Measurements from ENCODE around the gene CUX1. TPM values are rescaled to one million over a fixed set of nuclear protein-coding genes. Genes with fewer than 3 reads are reported as not detected.
A peak's percentile ranks its signal among the peaks of the same experiment; 100 is the strongest.

Gene CUX1
- total RNA-seq, 4 donors from 2014 or later, result 56.9 to 124 (median 93.2) TPM

DNA sequence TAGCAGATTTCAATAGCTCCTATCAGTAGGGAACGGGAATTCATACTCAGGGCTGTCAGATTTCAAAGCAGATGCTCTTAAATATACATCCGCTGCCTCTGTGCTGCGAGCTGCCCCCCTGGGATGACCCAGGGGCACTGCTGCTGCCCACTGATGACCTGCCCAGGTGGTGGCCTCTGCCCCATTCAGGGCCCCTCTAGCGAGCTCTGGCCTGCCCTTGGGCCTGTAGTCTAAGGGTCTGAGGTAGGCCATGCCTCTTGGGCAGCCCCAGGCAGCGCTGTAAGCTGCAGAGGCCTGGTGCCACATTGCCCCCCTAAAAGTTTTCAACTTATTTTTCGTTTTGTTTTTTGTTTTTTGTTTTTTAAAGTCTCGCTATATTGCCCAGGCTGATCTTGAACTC, 418.7 kb downstream of the CUX1 start:
- H3K27me3 ChIP-seq, result no peaks in the 10 kb centered on the region
- no peak overlapping the region for H3K27ac ChIP-seq
- no peak for TF ChIP-seq POLR2A (IDR thresholded peaks at IDR 0.05)
- no peak for TF ChIP-seq EP300 (IDR thresholded peaks at IDR 0.05; ENCODE audit: low read depth)
- no peak for TF ChIP-seq POLR2AphosphoS5 (IDR thresholded peaks at IDR 0.05)
- TF ChIP-seq, protein P1, sequence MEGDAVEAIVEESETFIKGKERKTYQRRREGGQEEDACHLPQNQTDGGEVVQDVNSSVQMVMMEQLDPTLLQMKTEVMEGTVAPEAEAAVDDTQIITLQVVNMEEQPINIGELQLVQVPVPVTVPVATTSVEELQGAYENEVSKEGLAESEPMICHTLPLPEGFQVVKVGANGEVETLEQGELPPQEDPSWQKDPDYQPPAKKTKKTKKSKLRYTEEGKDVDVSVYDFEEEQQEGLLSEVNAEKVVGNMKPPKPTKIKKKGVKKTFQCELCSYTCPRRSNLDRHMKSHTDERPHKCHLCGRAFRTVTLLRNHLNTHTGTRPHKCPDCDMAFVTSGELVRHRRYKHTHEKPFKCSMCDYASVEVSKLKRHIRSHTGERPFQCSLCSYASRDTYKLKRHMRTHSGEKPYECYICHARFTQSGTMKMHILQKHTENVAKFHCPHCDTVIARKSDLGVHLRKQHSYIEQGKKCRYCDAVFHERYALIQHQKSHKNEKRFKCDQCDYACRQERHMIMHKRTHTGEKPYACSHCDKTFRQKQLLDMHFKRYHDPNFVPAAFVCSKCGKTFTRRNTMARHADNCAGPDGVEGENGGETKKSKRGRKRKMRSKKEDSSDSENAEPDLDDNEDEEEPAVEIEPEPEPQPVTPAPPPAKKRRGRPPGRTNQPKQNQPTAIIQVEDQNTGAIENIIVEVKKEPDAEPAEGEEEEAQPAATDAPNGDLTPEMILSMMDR (IDR thresholded peaks at IDR 0.05), result no peak
- peaks cover 0 to 9% (median 2%) of the 10 kb centered on the region in 4 donors for H3K36me3 ChIP-seq
- in situ Hi-C loops (cut with MboI; ENCODE audit: low pct_ligation_motif_present in 1 of 4, low pct_unique_long_range_greater_than_20kb in 1 of 4, low sequenced_read_pairs in 3 of 4), result loop anchor here in 3 of 4 donors (10.0 to 25.0 kb wide), 2 partner anchors 549 to 551 kb away; no protein-coding TSS in a partner anchor
- intact Hi-C loops (cut with DNase I; ENCODE audit: low total_unique reads), result no loop called here
- no peaks in the 10 kb centered on the region for H3K4me1 ChIP-seq
- WGBS, 2 donors (ENCODE audit: low coverage in 1 of 2), result 91 to 100% methylated on average over 2 to 7 of the region's 7 CpGs
- no peaks in the 10 kb centered on the region for H3K9me3 ChIP-seq
- no peak for DNase-seq
- no peak overlapping the region for H3K4me3 ChIP-seq

DNA sequence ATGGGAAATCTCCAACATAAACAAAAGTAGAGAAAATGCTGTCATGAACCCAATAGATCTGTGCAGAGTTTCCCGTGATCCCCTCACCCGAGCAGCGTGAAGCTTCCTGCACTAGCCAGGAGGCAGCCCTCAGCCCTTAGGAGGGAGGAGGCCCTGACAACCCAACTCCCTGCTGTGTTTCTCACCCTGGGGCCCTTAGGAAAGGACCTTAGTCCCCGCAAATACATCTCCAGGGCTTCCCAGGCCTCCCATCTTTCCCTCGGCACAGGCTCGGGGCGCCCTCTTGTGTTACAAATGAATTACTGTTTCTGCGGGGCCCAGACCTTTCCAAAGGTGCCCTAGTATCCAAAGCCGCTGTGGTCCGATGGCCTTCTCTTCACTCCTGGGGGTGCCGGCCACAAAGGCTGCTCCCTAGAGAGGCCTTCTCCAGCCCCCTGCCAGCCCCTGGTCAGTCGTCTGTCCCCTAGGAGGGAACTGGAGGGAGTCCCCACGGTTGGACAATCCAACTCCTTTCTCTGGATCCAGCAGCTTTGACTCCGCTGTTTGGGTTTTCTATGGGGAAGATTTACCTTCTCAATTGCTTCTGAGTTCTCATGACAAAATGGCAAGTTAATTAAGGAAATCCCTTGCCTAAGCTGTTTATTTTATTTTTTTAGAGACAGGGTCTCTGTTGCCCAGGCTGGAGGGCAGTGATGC, 419.3 kb downstream of the CUX1 start:
- DNase-seq, result peak; percentile 67
- WGBS, 2 donors (ENCODE audit: low coverage in 1 of 2), result 37 to 56% methylated on average over 4 to 14 of the region's 14 CpGs
- TF ChIP-seq, protein P1 (IDR thresholded peaks at IDR 0.05), result peak; percentile 75 to 81 (median 77)
- TF ChIP-seq POLR2AphosphoS5 (IDR thresholded peaks at IDR 0.05), result no peak
- no peak overlapping the region for H3K27ac ChIP-seq
- intact Hi-C loops (cut with DNase I; ENCODE audit: low total_unique reads) (no loop called here), in situ Hi-C loops (cut with MboI; ENCODE audit: low pct_ligation_motif_present in 1 of 4, low pct_unique_long_range_greater_than_20kb in 1 of 4, low sequenced_read_pairs in 3 of 4) (loop anchor here in 3 of 4 donors (10.0 to 25.0 kb wide), 2 partner anchors 549 to 552 kb away; no protein-coding TSS in a partner anchor)
- peaks cover 0 to 9% (median 2%) of the 10 kb centered on the region in 4 donors for H3K36me3 ChIP-seq
- no peak overlapping the region for H3K4me3 ChIP-seq
- H3K9me3 ChIP-seq, result no peaks in the 10 kb centered on the region
- H3K27me3 ChIP-seq, result no peaks in the 10 kb centered on the region
- no peaks in the 10 kb centered on the region for H3K4me1 ChIP-seq

DNA sequence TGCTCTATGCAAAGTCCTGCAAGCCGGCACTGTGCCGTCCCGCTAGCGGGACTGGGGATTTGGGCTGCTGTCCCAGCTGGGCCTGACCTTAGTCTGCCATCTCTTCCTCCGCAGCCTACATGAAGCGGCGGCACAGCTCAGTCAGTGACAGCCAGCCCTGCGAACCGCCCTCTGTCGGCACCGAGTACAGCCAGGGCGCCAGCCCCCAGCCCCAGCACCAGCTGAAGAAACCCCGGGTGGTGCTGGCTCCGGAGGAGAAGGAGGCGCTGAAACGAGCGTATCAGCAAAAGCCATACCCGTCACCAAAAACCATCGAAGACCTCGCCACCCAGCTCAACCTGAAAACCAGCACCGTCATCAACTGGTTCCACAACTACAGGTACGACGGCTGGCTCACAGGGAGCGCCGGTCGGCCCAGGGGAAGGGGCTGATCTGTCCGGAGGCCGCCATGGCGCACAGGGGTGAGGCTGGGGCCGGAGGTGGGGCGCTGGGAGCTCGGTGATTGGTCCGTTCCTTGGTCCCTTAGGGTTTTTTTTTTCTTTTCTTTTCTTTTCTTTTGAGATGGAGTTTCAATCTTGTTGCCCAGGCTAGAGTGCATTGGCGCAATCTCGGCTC, 421.9 kb downstream of the CUX1 start:
- H3K27me3 ChIP-seq, result no peaks in the 10 kb centered on the region
- intact Hi-C loops (cut with DNase I; ENCODE audit: low total_unique reads), result no loop called here
- H3K4me1 ChIP-seq, result no peaks in the 10 kb centered on the region
- TF ChIP-seq POLR2AphosphoS5 (IDR thresholded peaks at IDR 0.05), result no peak
- TF ChIP-seq POLR2A (IDR thresholded peaks at IDR 0.05), result no peak
- TF ChIP-seq, protein P1 (IDR thresholded peaks at IDR 0.05), result no peak
- TF ChIP-seq EP300 (IDR thresholded peaks at IDR 0.05; ENCODE audit: low read depth), result no peak
- H3K36me3 ChIP-seq, result peaks cover 0 to 9% (median 0%) of the 10 kb centered on the region in 4 donors
- WGBS, 2 donors (ENCODE audit: low coverage in 1 of 2), result 97 to 100% methylated on average over 2 to 35 of the region's 35 CpGs
- no peak overlapping the region for H3K27ac ChIP-seq
- in situ Hi-C loops (cut with MboI; ENCODE audit: low pct_ligation_motif_present in 1 of 4, low pct_unique_long_range_greater_than_20kb in 1 of 4, low sequenced_read_pairs in 3 of 4), result loop anchor here in 3 of 4 donors (10.0 to 25.0 kb wide), 2 partner anchors 552 to 555 kb away; no protein-coding TSS in a partner anchor
- H3K9me3 ChIP-seq, result no peaks in the 10 kb centered on the region
- no peak for DNase-seq
- H3K4me3 ChIP-seq, result no peak overlapping the region

DNA sequence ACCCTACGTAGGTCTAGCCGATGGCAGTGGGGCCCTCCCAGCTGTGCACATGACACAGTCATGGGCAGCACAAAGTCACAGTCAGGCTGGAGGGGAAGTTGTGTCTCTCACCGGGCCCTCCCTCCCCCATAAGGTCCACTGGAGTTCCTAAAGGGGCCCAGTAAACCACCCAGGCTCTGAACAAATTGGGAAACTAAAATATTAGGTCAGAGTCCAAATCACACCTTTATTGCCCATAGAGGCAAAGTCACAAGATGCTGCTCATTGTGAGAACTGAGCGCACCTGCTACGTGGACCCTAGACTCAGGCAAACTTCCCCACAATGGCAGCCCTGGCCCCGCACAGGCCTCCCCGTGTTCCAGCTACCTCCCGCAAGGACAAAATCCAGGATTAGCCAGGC, 424.0 kb downstream of the CUX1 start:
- WGBS, 2 donors (ENCODE audit: low coverage in 1 of 2), result 88 to 100% methylated on average over 1 to 8 of the region's 8 CpGs
- Histone ChIP-seq H3K27ac (no peak overlapping the region), H3K27me3 (no peaks in the 10 kb centered on the region), H3K9me3 (no peaks in the 10 kb centered on the region), H3K4me3 (no peak overlapping the region), H3K36me3 (peaks cover 0 to 9% (median 0%) of the 10 kb centered on the region in 4 donors), H3K4me1 (no peaks in the 10 kb centered on the region)
- no peak for TF ChIP-seq POLR2AphosphoS5 (IDR thresholded peaks at IDR 0.05)
- TF ChIP-seq, protein P1 (IDR thresholded peaks at IDR 0.05), result no peak
- no peak for TF ChIP-seq POLR2A (IDR thresholded peaks at IDR 0.05)
- TF ChIP-seq EP300 (IDR thresholded peaks at IDR 0.05; ENCODE audit: low read depth), result no peak
- intact Hi-C loops (cut with DNase I; ENCODE audit: low total_unique reads), result loop anchor here (5.0 kb wide), 1 partner anchor 564 kb away; no protein-coding TSS in a partner anchor
- no peak for DNase-seq
- in situ Hi-C loops (cut with MboI; ENCODE audit: low pct_ligation_motif_present in 1 of 4, low pct_unique_long_range_greater_than_20kb in 1 of 4, low sequenced_read_pairs in 3 of 4), result loop anchor here in 2 of 4 donors (25.0 kb wide), 1 partner anchor 554 kb away; no protein-coding TSS in a partner anchor
